Ascending aorta (tissue), 2 donors: ENCODE data around the gene SRRM1. TPM values are rescaled to one million over a fixed set of nuclear protein-coding genes. Genes with fewer than 3 reads are reported as not detected.

Source experiments
- DNase-seq, 2 donors: peaks; one replicate each; pipeline ENCODE4 v3.0.0-alpha.2; 2019; ENCODE audit warnings: low spot score in 2 of 2
- H3K27ac ChIP-seq, 2 donors: fragments of 200-600 bp; sonication (generic); one replicate each; pipeline ENCODE4 v1.5.1; 2016 to 2017; ENCODE audit warnings: mild to moderate bottlenecking in 1 of 2
- H3K27me3 ChIP-seq: fragments of 200-600 bp; sonication (generic); one replicate; pipeline ENCODE4 v1.5.1; 2017
- H3K36me3 ChIP-seq, 2 donors: fragments of 200-600 bp; sonication (generic); one replicate each; pipeline ENCODE4 v1.5.1; 2016
- H3K4me1 ChIP-seq, 2 donors: fragments of 200-600 bp; sonication (generic); one replicate each; pipeline ENCODE4 v1.5.1; 2016 to 2017; ENCODE audit warnings: mild to moderate bottlenecking in 1 of 2
- H3K4me3 ChIP-seq, 2 donors: fragments of 200-600 bp; sonication (generic); one replicate each; pipeline ENCODE4 v1.5.1; 2016 to 2017; ENCODE audit warnings: mild to moderate bottlenecking in 1 of 2
- H3K9me3 ChIP-seq, 2 donors: fragments of 200-600 bp; sonication (generic); one replicate each; pipeline ENCODE4 v1.5.1; 2016
- intact Hi-C: fragments of 100-400 bp; cut with DNase I; formaldehyde crosslinking; loops from one replicate; pipeline ENCODE4 v1.15.1; 2023
- total RNA-seq: library from RNA; depleted of rRNA; stranded (reverse); fragments of >200 nt; gene quantifications from one replicate; pipeline ENCODE4 v1.1.0, GENCODE V29; 2016
- TF ChIP-seq, protein P1 (sequence below), 3 experiments: fragments of 200-600 bp in 2 of 3; fragments of 450-650 bp in 1 of 3; sonication (generic) in 2 of 3; IDR thresholded peaks; one replicate each; pipeline ENCODE4 v1.5.1; 2016 to 2019; ENCODE audit warnings: antibody characterized with exemption in 3 of 3, mild to moderate bottlenecking in 1 of 3, moderate library complexity in 1 of 3

Gene SRRM1
- total RNA-seq, 1 donor from 2014 or later: 90.5 TPM

DNA sequence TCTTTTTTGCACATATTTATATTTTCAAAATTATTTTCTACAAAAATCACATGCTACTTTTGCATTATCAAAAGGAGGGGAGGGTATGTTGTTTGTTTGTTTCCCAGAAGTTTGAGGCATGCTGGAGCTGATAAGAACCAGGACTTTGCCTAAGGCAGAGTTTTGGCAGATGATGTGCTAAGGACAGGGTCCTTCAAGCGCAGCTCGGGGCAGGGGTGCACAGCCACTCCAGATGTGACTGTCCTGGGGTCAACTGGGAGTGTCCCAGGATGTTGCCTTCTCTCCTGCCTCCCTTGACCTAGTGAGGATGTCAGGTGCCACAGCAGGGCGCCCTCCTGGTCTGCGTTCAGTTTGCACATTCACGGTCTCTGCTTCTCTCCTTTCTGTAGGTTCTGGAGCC is 42.6 kb upstream of the SRRM1 start:
- Histone ChIP-seq H3K36me3 (no peaks in the 10 kb centered on the region), H3K27ac (no peak overlapping the region), H3K4me3 (no peak overlapping the region), H3K4me1 (no peaks in the 10 kb centered on the region), H3K9me3 (no peaks in the 10 kb centered on the region), H3K27me3 (no peaks in the 10 kb centered on the region)
- intact Hi-C loops: no loop called here
- no peak for DNase-seq
- TF ChIP-seq, protein P1, sequence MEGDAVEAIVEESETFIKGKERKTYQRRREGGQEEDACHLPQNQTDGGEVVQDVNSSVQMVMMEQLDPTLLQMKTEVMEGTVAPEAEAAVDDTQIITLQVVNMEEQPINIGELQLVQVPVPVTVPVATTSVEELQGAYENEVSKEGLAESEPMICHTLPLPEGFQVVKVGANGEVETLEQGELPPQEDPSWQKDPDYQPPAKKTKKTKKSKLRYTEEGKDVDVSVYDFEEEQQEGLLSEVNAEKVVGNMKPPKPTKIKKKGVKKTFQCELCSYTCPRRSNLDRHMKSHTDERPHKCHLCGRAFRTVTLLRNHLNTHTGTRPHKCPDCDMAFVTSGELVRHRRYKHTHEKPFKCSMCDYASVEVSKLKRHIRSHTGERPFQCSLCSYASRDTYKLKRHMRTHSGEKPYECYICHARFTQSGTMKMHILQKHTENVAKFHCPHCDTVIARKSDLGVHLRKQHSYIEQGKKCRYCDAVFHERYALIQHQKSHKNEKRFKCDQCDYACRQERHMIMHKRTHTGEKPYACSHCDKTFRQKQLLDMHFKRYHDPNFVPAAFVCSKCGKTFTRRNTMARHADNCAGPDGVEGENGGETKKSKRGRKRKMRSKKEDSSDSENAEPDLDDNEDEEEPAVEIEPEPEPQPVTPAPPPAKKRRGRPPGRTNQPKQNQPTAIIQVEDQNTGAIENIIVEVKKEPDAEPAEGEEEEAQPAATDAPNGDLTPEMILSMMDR (IDR thresholded peaks at IDR 0.05): no peak

GRCh38 chr1:24605534-24606295 is 37.4 kb upstream of the SRRM1 start:
- Histone ChIP-seq H3K27ac (no peak overlapping the region), H3K4me3 (no peak overlapping the region), H3K36me3 (no peaks in the 10 kb centered on the region), H3K4me1 (no peaks in the 10 kb centered on the region), H3K27me3 (no peaks in the 10 kb centered on the region), H3K9me3 (no peaks in the 10 kb centered on the region)
- no peak for DNase-seq
- intact Hi-C loops: no loop called here
- TF ChIP-seq, protein P1 (IDR thresholded peaks at IDR 0.05): no peak

DNA sequence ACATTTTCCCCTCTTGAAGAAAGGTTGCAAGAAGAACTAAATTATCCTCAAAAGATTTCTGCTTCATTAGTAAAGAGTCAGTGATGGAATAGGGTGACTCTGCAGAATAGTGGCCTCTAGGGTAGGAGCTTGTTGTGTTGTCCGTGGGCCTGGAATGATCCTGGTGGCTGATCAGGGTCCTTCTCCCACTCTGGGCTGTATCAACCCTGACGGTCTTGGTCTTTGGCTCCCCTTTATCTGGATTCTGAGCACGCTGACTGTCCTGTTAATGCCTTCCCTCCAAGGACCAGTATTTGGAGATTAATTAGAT is 36.9 kb upstream of the SRRM1 start:
- DNase-seq: no peak
- H3K9me3 ChIP-seq: no peaks in the 10 kb centered on the region
- TF ChIP-seq, protein P1 (IDR thresholded peaks at IDR 0.05): no peak
- H3K36me3 ChIP-seq: no peaks in the 10 kb centered on the region
- intact Hi-C loops: no loop called here
- no peak overlapping the region for H3K4me3 ChIP-seq
- no peaks in the 10 kb centered on the region for H3K27me3 ChIP-seq
- H3K4me1 ChIP-seq: no peaks in the 10 kb centered on the region
- no peak overlapping the region for H3K27ac ChIP-seq

- H3K4me3 ChIP-seq: no peak overlapping the region
- TF ChIP-seq, protein P1 (IDR thresholded peaks at IDR 0.05): no peak
- no peak for DNase-seq
- intact Hi-C loops: no loop called here
- no peaks in the 10 kb centered on the region for H3K27me3 ChIP-seq
- no peak overlapping the region for H3K27ac ChIP-seq
- no peaks in the 10 kb centered on the region for H3K36me3 ChIP-seq
- H3K4me1 ChIP-seq: no peaks in the 10 kb centered on the region
- no peaks in the 10 kb centered on the region for H3K9me3 ChIP-seq
Measured at GRCh38 chr1:24606621-24607020, 36.5 kb upstream of the SRRM1 start.

DNA sequence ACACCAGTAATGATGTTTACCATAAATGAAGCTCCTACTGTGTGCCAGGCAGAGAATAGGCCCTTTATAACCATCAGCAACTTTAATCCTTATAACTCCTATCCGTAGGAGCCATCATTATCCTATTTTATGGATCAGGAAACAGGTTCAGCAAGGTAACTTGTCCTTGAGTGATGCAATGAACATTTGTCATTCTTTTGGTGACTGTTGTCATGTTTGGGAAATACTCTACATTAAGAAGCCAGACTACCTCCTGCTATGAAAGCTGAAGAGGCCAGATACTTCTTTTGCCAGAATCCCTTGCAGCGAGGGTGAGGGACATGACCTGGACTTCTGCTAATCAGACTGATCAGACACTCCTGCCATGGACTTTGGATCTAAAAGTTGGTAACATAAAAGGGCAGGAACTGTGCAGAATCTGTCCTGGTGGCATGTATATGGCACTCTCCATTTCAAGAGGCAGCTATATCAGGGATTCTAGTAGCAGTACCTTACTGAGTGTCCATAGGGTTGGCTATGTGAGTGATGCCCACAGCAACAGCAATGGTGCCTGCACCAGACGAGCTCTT is 33.1 kb upstream of the SRRM1 start:
- H3K9me3 ChIP-seq: no peaks in the 10 kb centered on the region
- no peaks in the 10 kb centered on the region for H3K4me1 ChIP-seq
- H3K4me3 ChIP-seq: no peak overlapping the region
- TF ChIP-seq, protein P1 (IDR thresholded peaks at IDR 0.05): no peak
- no peak overlapping the region for H3K27ac ChIP-seq
- H3K36me3 ChIP-seq: no peaks in the 10 kb centered on the region
- H3K27me3 ChIP-seq: no peaks in the 10 kb centered on the region
- DNase-seq: no peak
- intact Hi-C loops: no loop called here
